Stomach (tissue), 4 donors: ENCODE measurements around the gene SLC39A1.

ENCODE experiments used
- CTCF ChIP-seq, 7 experiments: fragments of 450-650 bp in 4 of 7; fragments of 200-600 bp in 3 of 7; sonication (generic) in 3 of 7; IDR thresholded peaks; one replicate each; pipeline ENCODE4 v1.5.1; 2016 to 2019; ENCODE audit warnings: antibody characterized with exemption in 7 of 7, control low read depth in 2 of 7, mild to moderate bottlenecking in 1 of 7
- POLR2A ChIP-seq, 4 donors: fragments of 450-650 bp; IDR thresholded peaks; one replicate each; pipeline ENCODE4 v1.6.1; 2016; ENCODE audit warnings: antibody characterized with exemption in 4 of 4, control low read depth in 2 of 4, mild to moderate bottlenecking in 1 of 4, moderate library complexity in 1 of 4
- POLR2AphosphoS5 ChIP-seq, 3 donors: sonication (generic); formaldehyde crosslinking; IDR thresholded peaks; one replicate each; pipeline ENCODE4 v1.6.1; 2016; ENCODE audit warnings: antibody characterized with exemption in 3 of 3

GRCh38 chr1:153940756-153941155 lies 22.6 kb downstream of the SLC39A1 start:
- no peak for TF ChIP-seq POLR2AphosphoS5 (IDR thresholded peaks at IDR 0.05)
- TF ChIP-seq CTCF (IDR thresholded peaks at IDR 0.05): no peak
- TF ChIP-seq POLR2A (IDR thresholded peaks at IDR 0.05): no peak
